Naive B cell (primary cell): ENCODE measurements around the gene CASP3. TPM values are rescaled to one million over a fixed set of nuclear protein-coding genes. Genes with fewer than 3 reads are reported as not detected.
"Not testable (repeated sequence)": the region's sequence is repeated elsewhere in the genome, so short reads cannot be mapped to it uniquely, and the experiment has no call there.

ENCODE experiments used
- ATAC-seq, 2 donors: fragments of 150-1000 bp; cut with Tn5 transposase; 2 replicates each; pipeline ENCODE4 v1.10.0; 2021; ENCODE audit warnings: low read depth in 2 of 2, mild to moderate bottlenecking in 2 of 2, moderate library complexity in 2 of 2
- DNase-seq: peaks from one replicate; pipeline ENCODE4 v3.0.0; 2022
- H3K27ac Mint-ChIP-seq, 6 donors: one replicate each; pipeline ENCODE4 v1.8.0; 2020 to 2022; ENCODE audit warnings: mild to moderate bottlenecking in 6 of 6, mixed read lengths in 6 of 6, moderate library complexity in 5 of 6, inconsistent platforms in 2 of 6
- H3K27me3 Mint-ChIP-seq, 3 donors: one replicate each; pipeline ENCODE4 v1.8.0; 2021 to 2022; ENCODE audit warnings: mixed read lengths in 3 of 3, mild to moderate bottlenecking in 1 of 3
- H3K36me3 Mint-ChIP-seq, 2 donors: one replicate each; pipeline ENCODE4 v1.8.0; 2020 to 2022; ENCODE audit warnings: mixed read lengths in 2 of 2, inconsistent platforms in 1 of 2, mild to moderate bottlenecking in 1 of 2
- H3K4me1 Mint-ChIP-seq, 3 donors: one replicate each; pipeline ENCODE4 v1.8.0; 2020 to 2022; ENCODE audit warnings: mixed read lengths in 3 of 3, inconsistent platforms in 1 of 3, mild to moderate bottlenecking in 1 of 3, moderate library complexity in 1 of 3
- H3K4me3 Mint-ChIP-seq, 8 donors: one replicate each; pipeline ENCODE4 v1.8.0; 2020 to 2022; ENCODE audit warnings: mild to moderate bottlenecking in 8 of 8, mixed read lengths in 8 of 8, moderate library complexity in 8 of 8, inconsistent platforms in 2 of 8
- H3K9me3 Mint-ChIP-seq, 7 donors: one replicate each; pipeline ENCODE4 v1.8.0; 2020 to 2022; ENCODE audit warnings: mixed read lengths in 7 of 7, mild to moderate bottlenecking in 5 of 7, inconsistent platforms in 2 of 7, moderate library complexity in 1 of 7
- polyA plus RNA-seq, 6 donors: library from polyadenylated mRNA; unstranded; fragments of 300-500 nt; fragmentation: Illumina TruSeq; gene quantifications; one replicate each; pipeline ENCODE4 v1.2.3, GENCODE V29; 2021; ENCODE audit warnings: low read depth in 6 of 6

Gene CASP3
- polyA plus RNA-seq, 6 donors from 2014 or later, result 3.4 to 5.9 (median 4.3) TPM

DNA sequence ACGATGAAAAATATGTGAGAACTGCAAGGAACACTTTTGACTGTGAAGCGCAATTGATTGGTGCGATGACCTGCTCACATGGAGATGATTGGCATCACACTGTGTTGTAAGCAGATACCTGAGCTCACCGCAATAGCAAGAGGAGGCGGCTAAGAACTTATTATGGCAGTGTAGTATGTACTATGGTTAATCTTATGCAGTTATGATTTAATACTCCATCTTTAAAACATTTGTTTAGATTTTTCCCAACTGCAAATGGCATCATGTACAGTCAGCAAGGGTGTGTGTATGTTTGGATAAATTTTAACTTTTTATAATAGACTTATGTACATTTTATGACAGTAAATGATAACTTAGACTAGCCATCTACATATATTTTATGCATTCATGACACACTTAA, 25.8 kb upstream of the CASP3 start:
- H3K9me3 Mint-ChIP-seq, result no peaks in the 10 kb centered on the region
- DNase-seq (no peak), ATAC-seq (no peak)
- no peak overlapping the region for H3K4me3 Mint-ChIP-seq
- peaks cover 0 to 3% (median 0%) of the 10 kb centered on the region in 3 donors for H3K4me1 Mint-ChIP-seq
- peaks cover 0 to 7% of the 10 kb centered on the region in 2 donors for H3K36me3 Mint-ChIP-seq
- no peak overlapping the region for H3K27ac Mint-ChIP-seq
- no peaks in the 10 kb centered on the region for H3K27me3 Mint-ChIP-seq

DNA sequence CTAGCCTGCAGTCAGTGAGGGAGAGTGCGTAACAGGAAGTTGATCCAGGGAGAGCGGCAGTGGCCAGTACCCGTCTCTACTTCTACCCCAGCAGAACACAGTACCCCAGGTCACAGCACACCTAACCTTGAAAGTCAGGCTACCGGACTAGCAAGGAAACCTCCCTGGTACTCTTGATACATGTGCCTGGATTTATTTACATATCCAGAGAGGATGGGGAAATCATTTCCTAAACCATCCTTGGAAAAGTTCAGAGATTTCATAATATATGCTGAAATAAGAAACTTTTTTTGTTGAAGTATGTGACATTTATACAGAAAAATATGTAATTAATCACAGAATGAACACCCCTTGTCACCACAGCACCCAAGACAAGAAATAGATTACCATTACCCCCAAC, 24.8 kb upstream of the CASP3 start:
- H3K36me3 Mint-ChIP-seq, result peaks cover 0 to 7% of the 10 kb centered on the region in 2 donors
- no peaks in the 10 kb centered on the region for H3K9me3 Mint-ChIP-seq
- peaks cover under 1 to 3% (median under 1%) of the 10 kb centered on the region in 3 donors for H3K4me1 Mint-ChIP-seq
- ATAC-seq (no peak), DNase-seq (no peak)
- H3K27me3 Mint-ChIP-seq, result no peaks in the 10 kb centered on the region
- no peak overlapping the region for H3K4me3 Mint-ChIP-seq
- peak overlapping the region in 1 of 6 donors; percentile 88 for H3K27ac Mint-ChIP-seq

DNA sequence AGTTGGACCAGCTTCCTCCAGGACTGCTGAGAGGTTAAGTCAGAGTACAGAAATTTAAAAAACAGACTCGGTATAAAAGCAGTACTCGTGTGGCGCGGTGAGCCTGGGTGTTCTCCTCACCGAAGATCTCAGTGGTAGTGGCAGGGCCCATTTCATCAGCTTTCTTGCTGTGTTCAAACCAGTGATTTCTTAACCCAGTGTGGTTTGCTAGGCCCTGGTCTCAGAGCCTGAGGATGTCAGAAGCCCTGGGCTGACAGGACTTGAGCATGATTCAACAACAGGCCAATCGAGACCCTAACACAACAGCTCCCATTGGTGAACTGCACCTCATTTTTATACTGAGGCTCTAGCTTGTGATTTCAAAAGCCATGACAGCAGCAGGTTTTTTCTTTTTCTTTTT, 23.5 kb upstream of the CASP3 start:
- Mint-ChIP-seq H3K4me1 (peaks cover 11 to 15% (median 12%) of the 10 kb centered on the region in 3 donors), H3K4me3 (no peak overlapping the region), H3K36me3 (peaks cover 10 to 14% of the 10 kb centered on the region in 2 donors), H3K27ac (no peak overlapping the region), H3K9me3 (no peaks in the 10 kb centered on the region), H3K27me3 (no peaks in the 10 kb centered on the region)
- DNase-seq (no peak), ATAC-seq (no peak)

DNA sequence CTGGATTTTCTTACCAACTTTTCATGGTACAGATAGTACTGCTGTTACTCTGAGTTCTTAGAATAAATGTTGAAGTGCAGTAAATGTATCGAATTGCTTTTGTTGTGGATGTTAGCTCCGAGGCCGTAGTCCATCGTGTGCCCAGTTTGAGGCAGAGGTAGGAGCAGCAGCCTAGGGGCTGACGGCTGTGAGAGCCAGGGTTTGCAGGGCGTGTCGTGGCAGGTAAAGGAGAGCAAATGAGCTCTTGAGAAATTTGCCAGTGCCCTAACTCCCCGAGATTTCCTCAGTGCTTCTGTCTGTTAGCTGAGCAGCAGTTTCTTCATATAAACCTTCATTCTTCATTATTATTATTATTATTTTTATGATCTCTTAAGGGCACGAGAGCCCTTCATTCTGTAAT, 21.9 kb upstream of the CASP3 start:
- Mint-ChIP-seq H3K27me3 (no peaks in the 10 kb centered on the region), H3K9me3 (no peaks in the 10 kb centered on the region), H3K36me3 (peaks cover 11 to 15% of the 10 kb centered on the region in 2 donors), H3K4me3 (no peak overlapping the region), H3K27ac (no peak overlapping the region), H3K4me1 (peaks cover 11 to 15% (median 12%) of the 10 kb centered on the region in 3 donors)
- no peak for ATAC-seq
- DNase-seq, result no peak

DNA sequence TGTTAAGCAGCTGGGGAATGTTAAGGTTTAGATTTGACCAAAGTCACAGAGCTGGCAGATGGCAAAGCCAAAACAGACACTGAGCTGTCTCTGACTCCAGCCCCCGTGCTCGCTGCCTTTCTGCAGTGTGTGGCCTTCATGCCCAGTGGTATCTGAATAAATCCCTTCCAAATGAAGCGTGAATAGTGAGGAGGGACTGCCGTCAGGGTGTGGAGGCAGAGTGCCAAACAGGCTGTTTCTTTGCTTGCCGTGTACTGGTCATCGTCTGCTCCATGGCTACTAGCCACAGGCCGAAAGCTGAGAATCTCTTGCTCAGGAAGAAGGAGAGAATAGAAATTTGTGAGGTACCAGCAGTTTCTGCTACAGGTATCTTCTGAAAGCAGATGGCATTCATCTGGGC, 20.0 kb upstream of the CASP3 start:
- Mint-ChIP-seq H3K36me3 (peaks cover 11 to 20% of the 10 kb centered on the region in 2 donors), H3K4me3 (no peak overlapping the region), H3K9me3 (no peaks in the 10 kb centered on the region), H3K27me3 (no peaks in the 10 kb centered on the region), H3K4me1 (peaks cover 11 to 13% (median 12%) of the 10 kb centered on the region in 3 donors), H3K27ac (peak overlapping the region in 2 of 6 donors; percentile 27 to 69)
- DNase-seq, result no peak
- no peak for ATAC-seq

DNA sequence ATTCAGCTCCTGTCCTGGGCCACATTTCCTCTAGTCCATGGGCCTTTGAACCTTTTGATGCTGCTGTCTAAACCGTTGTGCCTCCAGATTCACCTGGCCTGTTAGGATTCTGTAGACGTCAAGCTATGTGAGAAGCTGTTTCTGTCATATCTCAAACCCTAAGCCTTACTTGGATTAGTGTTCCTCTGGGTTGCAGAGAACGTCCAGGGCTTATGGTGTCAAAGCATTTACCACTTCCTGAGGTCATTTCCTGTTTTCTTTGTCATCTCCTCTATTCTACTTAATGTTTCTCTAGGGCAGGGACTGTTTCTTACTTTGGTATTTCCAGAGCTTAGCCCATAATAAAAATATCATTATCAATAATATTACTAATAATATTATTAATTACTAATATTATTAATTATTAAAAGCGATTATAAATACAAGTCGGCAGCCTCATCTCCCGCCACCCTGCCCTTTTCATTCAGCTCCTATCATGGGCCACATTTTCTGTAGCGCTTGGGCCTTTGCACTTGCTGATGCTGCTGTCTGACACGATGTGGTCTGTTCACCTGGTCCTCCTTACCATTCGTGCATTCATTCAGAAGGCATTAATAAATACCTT, 19.4 kb upstream of the CASP3 start:
- Mint-ChIP-seq H3K4me1 (peaks cover 11 to 12% (median 12%) of the 10 kb centered on the region in 3 donors), H3K9me3 (no peaks in the 10 kb centered on the region), H3K36me3 (peaks cover 11 to 20% of the 10 kb centered on the region in 2 donors), H3K27me3 (no peaks in the 10 kb centered on the region), H3K27ac (peak overlapping the region in 3 of 6 donors; percentile 14 to 48 (median 44)), H3K4me3 (peak overlapping the region in 1 of 8 donors; percentile 29)
- no peak for DNase-seq
- peak in 1 of 2 donors; percentile 28 for ATAC-seq

DNA sequence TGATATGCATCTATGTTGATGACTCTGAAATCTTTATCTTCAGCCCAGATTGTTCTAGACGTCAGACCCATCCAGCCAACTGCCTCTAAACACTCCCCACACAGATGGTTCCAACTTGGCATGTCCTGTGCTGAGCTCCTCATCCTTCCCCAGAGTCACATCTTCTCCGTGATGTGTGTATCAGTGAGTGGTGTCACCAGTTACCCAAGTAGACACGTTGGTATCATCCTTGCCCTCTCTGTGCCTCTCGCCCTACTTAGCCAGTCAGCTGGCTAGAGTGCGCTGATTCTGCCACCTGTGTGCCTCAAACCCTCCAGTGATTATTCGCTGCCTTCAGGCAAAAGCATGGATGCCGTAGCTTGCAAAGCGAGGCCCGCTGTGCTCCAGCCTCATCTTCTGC, 18.8 kb upstream of the CASP3 start:
- no peak for DNase-seq

DNA sequence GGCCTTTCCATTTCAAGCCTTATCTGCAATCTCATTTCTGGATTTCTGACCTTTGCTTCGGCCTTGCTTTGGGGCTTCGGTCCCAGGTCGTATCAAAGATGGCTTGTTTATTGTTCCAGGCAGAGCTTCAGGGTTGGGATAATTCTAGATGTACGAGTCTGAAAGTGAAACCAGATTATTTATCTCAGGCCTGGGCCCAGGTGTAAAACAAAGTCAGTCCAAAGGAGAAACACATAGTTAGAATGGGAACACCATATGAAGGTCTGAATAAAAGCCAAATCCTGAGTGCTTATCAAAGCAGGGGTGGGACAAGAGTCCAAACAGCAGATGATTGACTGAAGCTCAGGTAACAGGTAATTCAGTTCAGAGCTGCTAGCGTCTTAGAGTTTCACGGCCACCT, 17.4 kb upstream of the CASP3 start:
- no peaks in the 10 kb centered on the region for H3K27me3 Mint-ChIP-seq
- no peaks in the 10 kb centered on the region for H3K9me3 Mint-ChIP-seq
- H3K27ac Mint-ChIP-seq, result peak overlapping the region in 1 of 6 donors; percentile 7
- DNase-seq (no peak), ATAC-seq (no peak)
- peaks cover 11 to 13% of the 10 kb centered on the region in 2 donors for H3K36me3 Mint-ChIP-seq
- H3K4me3 Mint-ChIP-seq, result no peak overlapping the region
- peaks cover 11 to 12% (median 12%) of the 10 kb centered on the region in 3 donors for H3K4me1 Mint-ChIP-seq

More for the DNA sequence above, 18.8 kb upstream of the CASP3 start:
- Mint-ChIP-seq H3K9me3 (no peaks in the 10 kb centered on the region), H3K4me1 (peaks cover 11 to 12% (median 12%) of the 10 kb centered on the region in 3 donors), H3K4me3 (peak overlapping the region in 1 of 8 donors; percentile 29), H3K27ac (peak overlapping the region in 1 of 6 donors; percentile 14), H3K36me3 (peaks cover 11 to 20% of the 10 kb centered on the region in 2 donors), H3K27me3 (no peaks in the 10 kb centered on the region)
- no peak for ATAC-seq

DNA sequence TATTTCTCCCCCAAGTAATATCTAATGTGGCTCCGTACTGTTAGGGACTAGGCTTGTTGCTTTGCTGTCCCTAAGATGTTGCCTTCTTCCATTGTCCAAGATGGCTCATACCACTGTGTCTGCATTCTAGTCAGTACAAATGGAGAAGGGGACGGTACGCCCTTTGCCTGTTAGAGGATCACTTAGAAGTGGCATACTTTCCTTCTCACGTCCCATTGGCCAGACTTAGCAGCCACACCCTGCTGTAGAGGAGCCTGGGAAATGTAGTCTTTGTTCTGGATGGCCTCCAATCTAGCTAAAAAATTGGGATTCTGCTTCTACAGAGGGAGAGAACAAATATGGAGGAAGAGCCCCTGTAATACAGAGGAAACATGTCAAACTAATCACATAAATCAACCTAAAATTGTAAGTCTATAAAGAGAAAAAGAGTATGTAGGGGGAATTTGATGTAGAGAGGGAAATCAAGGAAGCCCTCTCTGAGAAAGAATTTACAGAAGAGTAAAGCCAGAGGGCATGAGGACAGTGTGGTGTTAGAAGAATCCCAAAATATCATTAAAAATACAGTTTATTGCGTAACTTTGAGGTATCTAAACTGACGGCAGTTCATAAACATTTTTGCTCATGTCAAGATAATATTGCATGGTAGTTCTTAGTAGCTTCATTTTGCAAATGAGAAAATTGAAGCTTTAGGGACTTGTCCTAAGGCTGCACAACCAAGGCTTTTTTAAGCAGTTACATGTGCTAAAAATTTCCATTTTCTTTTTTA, 15.4 kb upstream of the CASP3 start:
- Mint-ChIP-seq H3K27ac (no peak overlapping the region), H3K4me1 (peaks cover 11 to 12% (median 12%) of the 10 kb centered on the region in 3 donors), H3K27me3 (no peaks in the 10 kb centered on the region), H3K4me3 (no peak overlapping the region), H3K9me3 (no peaks in the 10 kb centered on the region), H3K36me3 (peaks cover 11 to 19% of the 10 kb centered on the region in 2 donors)
- ATAC-seq (no peak), DNase-seq (no peak)

DNA sequence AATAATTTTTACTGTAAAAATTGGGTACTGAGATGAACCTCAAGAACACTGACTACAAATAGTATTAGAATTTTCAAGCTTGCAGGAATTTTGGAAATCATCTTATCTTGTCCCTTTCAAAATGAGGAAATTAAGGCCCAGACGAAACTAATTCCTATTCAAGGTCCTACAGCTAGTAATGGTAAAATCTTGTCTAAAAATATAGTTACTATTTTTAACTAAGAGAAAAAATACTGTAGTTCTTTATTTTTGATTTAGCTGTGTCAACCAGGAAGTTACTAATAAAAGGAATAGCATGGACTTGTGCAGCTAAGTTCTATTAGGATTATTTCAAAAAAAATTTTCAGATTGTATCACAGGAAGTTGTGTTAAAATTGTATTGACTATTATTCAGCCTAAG, 13.0 kb upstream of the CASP3 start:
- DNase-seq (no peak), ATAC-seq (no peak)
- no peak overlapping the region for H3K4me3 Mint-ChIP-seq
- H3K36me3 Mint-ChIP-seq, result peaks cover 0 to 11% of the 10 kb centered on the region in 2 donors
- peaks cover 0 to 3% (median under 1%) of the 10 kb centered on the region in 3 donors for H3K4me1 Mint-ChIP-seq
- H3K27ac Mint-ChIP-seq, result no peak overlapping the region
- no peaks in the 10 kb centered on the region for H3K9me3 Mint-ChIP-seq
- no peaks in the 10 kb centered on the region for H3K27me3 Mint-ChIP-seq

DNA sequence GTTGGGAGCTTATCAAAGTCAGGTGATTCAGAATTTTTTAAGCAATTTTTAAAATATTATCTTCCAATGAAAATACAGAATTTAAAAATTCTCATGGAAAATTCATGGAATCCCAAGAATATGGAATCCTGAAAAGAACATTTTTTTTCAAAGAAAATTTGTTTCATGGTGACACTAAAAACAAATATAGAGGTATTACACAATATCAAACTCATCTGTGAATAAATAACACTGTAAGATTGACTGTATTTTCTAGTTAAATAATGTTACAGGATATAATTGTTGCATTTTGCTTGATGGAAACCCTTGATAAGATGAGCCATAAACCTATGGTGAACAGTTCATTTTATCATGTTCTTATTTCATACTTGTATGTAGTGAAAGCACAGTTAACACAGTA, 11.7 kb upstream of the CASP3 start:
- Mint-ChIP-seq H3K27me3 (no peaks in the 10 kb centered on the region), H3K9me3 (no peaks in the 10 kb centered on the region), H3K4me1 (peaks cover 0 to 9% (median 9%) of the 10 kb centered on the region in 3 donors), H3K27ac (no peak overlapping the region), H3K4me3 (no peak overlapping the region), H3K36me3 (peaks cover 0 to 11% of the 10 kb centered on the region in 2 donors)
- ATAC-seq (no peak), DNase-seq (no peak)

DNA sequence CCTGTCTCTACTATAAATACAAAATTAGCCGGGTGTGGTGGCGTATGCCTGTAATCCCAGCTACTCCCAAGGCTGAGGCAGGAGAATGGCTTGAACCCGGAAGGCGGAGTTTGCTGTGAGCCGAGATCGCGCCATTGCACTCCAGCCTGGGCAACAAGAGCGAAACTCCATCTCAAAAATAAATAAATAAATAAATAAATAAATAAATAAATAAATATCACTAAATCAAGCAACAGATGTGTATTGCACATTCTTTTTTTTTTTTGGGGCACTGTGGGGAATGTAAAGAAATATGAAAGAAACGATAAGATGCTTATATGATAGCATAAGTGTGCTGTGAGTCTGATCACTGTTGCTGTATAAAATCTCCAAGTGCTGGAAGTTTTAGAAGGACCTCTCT, 8.6 kb upstream of the CASP3 start:
- H3K36me3 Mint-ChIP-seq, ATAC-seq, H3K27ac Mint-ChIP-seq, DNase-seq, H3K27me3 Mint-ChIP-seq, H3K9me3 Mint-ChIP-seq, H3K4me3 Mint-ChIP-seq: not testable (repeated sequence)
- H3K4me1 Mint-ChIP-seq, result peaks cover 0 to 13% (median 9%) of the 10 kb centered on the region in 3 donors

DNA sequence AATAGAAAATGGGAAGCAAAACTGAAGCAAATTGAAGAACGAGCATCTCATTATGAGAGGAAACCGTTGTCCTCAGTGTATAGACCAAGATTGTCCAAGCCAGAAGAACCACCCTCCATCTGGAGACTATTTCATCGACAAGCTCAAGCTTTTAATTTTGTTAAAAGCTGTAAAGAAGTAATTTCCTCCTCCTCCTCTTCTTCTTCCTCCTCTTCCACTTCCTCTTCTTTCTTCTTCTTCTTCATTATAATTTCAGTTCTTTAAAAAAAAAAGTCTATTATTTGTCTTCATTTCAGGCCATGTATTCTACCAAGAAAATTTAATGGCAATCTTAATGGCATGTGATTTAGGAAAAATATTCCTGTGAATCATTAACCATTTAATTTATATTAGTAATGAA, 7.9 kb upstream of the CASP3 start:
- ATAC-seq (no peak), DNase-seq (no peak)
- Mint-ChIP-seq H3K4me3 (no peak overlapping the region), H3K4me1 (peaks cover 0 to 13% (median 9%) of the 10 kb centered on the region in 3 donors), H3K27ac (peak overlapping the region in 5 of 6 donors; percentile 8 to 93 (median 16)), H3K36me3 (peaks cover 0 to 6% of the 10 kb centered on the region in 2 donors), H3K27me3 (no peaks in the 10 kb centered on the region), H3K9me3 (no peaks in the 10 kb centered on the region)
